HG02970 (cell line): Measurements from ENCODE around the gene SLC26A6.

Experiments
- ATAC-seq: cut with Tn5 transposase; IDR thresholded peaks from one replicate; pipeline ENCODE4 v1.9.1; 2021; ENCODE audit warnings: mild to moderate bottlenecking, moderate library complexity, moderate number of reproducible peaks; ENCODE audit not compliant: unreplicated experiment, low FRiP score

The SLC26A6 gene

GRCh38 chr3:48601622-48601994, 33.7 kb downstream of the SLC26A6 start:
- ATAC-seq: no peak

- no peak for ATAC-seq
These were observed 34.3 kb downstream of the SLC26A6 start for GRCh38 chr3:48600711-48601621.

- no peak for ATAC-seq
These were observed 35.6 kb downstream of the SLC26A6 start for GRCh38 chr3:48599509-48600285.

GRCh38 chr3:48599077-48599501, 36.2 kb downstream of the SLC26A6 start:
- ATAC-seq: no peak

GRCh38 chr3:48598323-48599076, 36.8 kb downstream of the SLC26A6 start:
- no peak for ATAC-seq

- ATAC-seq: no peak
These were observed 37.9 kb downstream of the SLC26A6 start for GRCh38 chr3:48597408-48597800.

- ATAC-seq: no peak
These were observed 38.4 kb downstream of the SLC26A6 start for GRCh38 chr3:48596676-48597407.

GRCh38 chr3:48596157-48596556, 39.1 kb downstream of the SLC26A6 start:
- no peak for ATAC-seq

- no peak for ATAC-seq
These were observed 39.6 kb downstream of the SLC26A6 start for GRCh38 chr3:48595526-48596121.

GRCh38 chr3:48595075-48595525, 40.2 kb downstream of the SLC26A6 start, which contains the start of gene COL7A1:
COL7A1 (minus strand) TSS chr3:48595329; CDS start chr3:48595159, 170 bp downstream.
- ATAC-seq: no peak

GRCh38 chr3:48594417-48595049, 40.7 kb downstream of the SLC26A6 start:
- no peak for ATAC-seq

- ATAC-seq: no peak
These were observed 41.9 kb downstream of the SLC26A6 start for GRCh38 chr3:48593337-48593736.

- ATAC-seq: no peak
These were observed 42.7 kb downstream of the SLC26A6 start for GRCh38 chr3:48592519-48593087.

GRCh38 chr3:48591886-48592518, 43.3 kb downstream of the SLC26A6 start:
- ATAC-seq: no peak

GRCh38 chr3:48591436-48591835, 43.8 kb downstream of the SLC26A6 start:
- ATAC-seq: no peak

GRCh38 chr3:48588230-48588629, 47.0 kb downstream of the SLC26A6 start:
- no peak for ATAC-seq

- no peak for ATAC-seq
These were observed 47.6 kb downstream of the SLC26A6 start for GRCh38 chr3:48587686-48588085.

- ATAC-seq: no peak
These were observed 49.9 kb downstream of the SLC26A6 start for GRCh38 chr3:48585411-48585810.
